ENCODE results near the gene MEGF9.

GRCh38 chr9:120757026-120757913 is 43.0 kb upstream of the MEGF9 start:
- TF ChIP-seq, protein P1, sequence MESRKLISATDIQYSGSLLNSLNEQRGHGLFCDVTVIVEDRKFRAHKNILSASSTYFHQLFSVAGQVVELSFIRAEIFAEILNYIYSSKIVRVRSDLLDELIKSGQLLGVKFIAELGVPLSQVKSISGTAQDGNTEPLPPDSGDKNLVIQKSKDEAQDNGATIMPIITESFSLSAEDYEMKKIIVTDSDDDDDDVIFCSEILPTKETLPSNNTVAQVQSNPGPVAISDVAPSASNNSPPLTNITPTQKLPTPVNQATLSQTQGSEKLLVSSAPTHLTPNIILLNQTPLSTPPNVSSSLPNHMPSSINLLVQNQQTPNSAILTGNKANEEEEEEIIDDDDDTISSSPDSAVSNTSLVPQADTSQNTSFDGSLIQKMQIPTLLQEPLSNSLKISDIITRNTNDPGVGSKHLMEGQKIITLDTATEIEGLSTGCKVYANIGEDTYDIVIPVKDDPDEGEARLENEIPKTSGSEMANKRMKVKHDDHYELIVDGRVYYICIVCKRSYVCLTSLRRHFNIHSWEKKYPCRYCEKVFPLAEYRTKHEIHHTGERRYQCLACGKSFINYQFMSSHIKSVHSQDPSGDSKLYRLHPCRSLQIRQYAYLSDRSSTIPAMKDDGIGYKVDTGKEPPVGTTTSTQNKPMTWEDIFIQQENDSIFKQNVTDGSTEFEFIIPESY (IDR thresholded peaks at IDR 0.05; ENCODE audit: borderline replicate concordance, low read depth) = no peak
- no peak for TF ChIP-seq YY1 (IDR thresholded peaks at IDR 0.05; ENCODE audit: low read depth)
- TF ChIP-seq, protein P2, sequence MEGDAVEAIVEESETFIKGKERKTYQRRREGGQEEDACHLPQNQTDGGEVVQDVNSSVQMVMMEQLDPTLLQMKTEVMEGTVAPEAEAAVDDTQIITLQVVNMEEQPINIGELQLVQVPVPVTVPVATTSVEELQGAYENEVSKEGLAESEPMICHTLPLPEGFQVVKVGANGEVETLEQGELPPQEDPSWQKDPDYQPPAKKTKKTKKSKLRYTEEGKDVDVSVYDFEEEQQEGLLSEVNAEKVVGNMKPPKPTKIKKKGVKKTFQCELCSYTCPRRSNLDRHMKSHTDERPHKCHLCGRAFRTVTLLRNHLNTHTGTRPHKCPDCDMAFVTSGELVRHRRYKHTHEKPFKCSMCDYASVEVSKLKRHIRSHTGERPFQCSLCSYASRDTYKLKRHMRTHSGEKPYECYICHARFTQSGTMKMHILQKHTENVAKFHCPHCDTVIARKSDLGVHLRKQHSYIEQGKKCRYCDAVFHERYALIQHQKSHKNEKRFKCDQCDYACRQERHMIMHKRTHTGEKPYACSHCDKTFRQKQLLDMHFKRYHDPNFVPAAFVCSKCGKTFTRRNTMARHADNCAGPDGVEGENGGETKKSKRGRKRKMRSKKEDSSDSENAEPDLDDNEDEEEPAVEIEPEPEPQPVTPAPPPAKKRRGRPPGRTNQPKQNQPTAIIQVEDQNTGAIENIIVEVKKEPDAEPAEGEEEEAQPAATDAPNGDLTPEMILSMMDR (IDR thresholded peaks at IDR 0.05) = no peak
- no peak for TF ChIP-seq RAD21 (IDR thresholded peaks at IDR 0.05; ENCODE audit: low read length)
- no peak for TF ChIP-seq POLR2AphosphoS5 (IDR thresholded peaks at IDR 0.05; ENCODE audit: low read depth, low read length)
- TF ChIP-seq SMC3 (IDR thresholded peaks at IDR 0.05; ENCODE audit: low read depth, low read length) = no peak

All from SK-N-SH (cell line).